H9 (cell line): ENCODE results near the gene APLN. TPM values are rescaled to one million over a fixed set of nuclear protein-coding genes. Genes with fewer than 3 reads are reported as not detected.

ENCODE experiments used
- DNase-seq: peaks from one replicate; pipeline ENCODE4 v3.0.0-alpha.2; 2017
- H2AFZ ChIP-seq: one replicate; pipeline ENCODE4 v1.6.1; 2013; ENCODE audit warnings: mild to moderate bottlenecking, low read length, control low read depth, moderate library complexity
- H2AK5ac ChIP-seq: 2 replicates; pipeline ENCODE4 v1.6.1; 2013; ENCODE audit warnings: low read length, control low read depth, mixed read lengths; ENCODE audit not compliant: insufficient read length
- H2BK120ac ChIP-seq: one replicate; pipeline ENCODE4 v1.6.1; 2013; ENCODE audit warnings: low read depth, mild to moderate bottlenecking, low read length, control low read depth, inconsistent platforms; ENCODE audit not compliant: poor library complexity, severe bottlenecking
- H2BK12ac ChIP-seq: 2 replicates; pipeline ENCODE4 v1.6.1; 2013; ENCODE audit warnings: low read length, control low read depth, mixed read lengths, low read depth; ENCODE audit not compliant: insufficient read length
- H2BK15ac ChIP-seq: 2 replicates; pipeline ENCODE4 v1.6.1; 2013; ENCODE audit warnings: low read depth, low read length, control low read depth
- H2BK20ac ChIP-seq: one replicate; pipeline ENCODE4 v1.6.1; 2013; ENCODE audit warnings: low read depth, mild to moderate bottlenecking, low read length, control low read depth, inconsistent platforms; ENCODE audit not compliant: poor library complexity, severe bottlenecking
- H2BK5ac ChIP-seq: 2 replicates; pipeline ENCODE4 v1.6.1; 2013; ENCODE audit warnings: low read length, control low read depth, mixed read lengths; ENCODE audit not compliant: insufficient read length
- H3K14ac ChIP-seq: 2 replicates; pipeline ENCODE4 v1.6.1; 2013; ENCODE audit warnings: low read length, control low read depth; ENCODE audit not compliant: insufficient read depth
- H3K18ac ChIP-seq: 2 replicates; pipeline ENCODE4 v1.6.1; 2013; ENCODE audit warnings: low read depth, mild to moderate bottlenecking, mixed read lengths, low read length, control low read depth; ENCODE audit not compliant: insufficient read length
- H3K23ac ChIP-seq: 2 replicates; pipeline ENCODE4 v1.6.1; 2013; ENCODE audit warnings: low read length, control low read depth, mixed read lengths, low read depth; ENCODE audit not compliant: insufficient read length
- H3K23me2 ChIP-seq: 2 replicates; pipeline ENCODE4 v1.6.1; 2013; ENCODE audit warnings: low read depth, mild to moderate bottlenecking, mixed read lengths, low read length, control low read depth; ENCODE audit not compliant: insufficient read length, poor library complexity, severe bottlenecking
- H3K27ac ChIP-seq: 2 replicates; pipeline ENCODE4 v1.5.1; 2013; ENCODE audit warnings: low read length, control low read depth, mixed read lengths, low read depth; ENCODE audit not compliant: insufficient read length
- H3K27me3 ChIP-seq: 2 replicates; pipeline ENCODE4 v1.6.1; 2013; ENCODE audit warnings: low read length, control low read depth, inconsistent platforms; ENCODE audit not compliant: insufficient read depth
- H3K4ac ChIP-seq: 2 replicates; pipeline ENCODE4 v1.6.1; 2013; ENCODE audit warnings: low read depth, mild to moderate bottlenecking, control low read depth, inconsistent platforms, low read length, moderate library complexity
- H3K4me1 ChIP-seq: 2 replicates; pipeline ENCODE4 v1.6.1; 2013; ENCODE audit warnings: low read length, control low read depth, inconsistent platforms; ENCODE audit not compliant: insufficient read depth
- H3K4me2 ChIP-seq: 2 replicates; pipeline ENCODE4 v1.6.1; 2013; ENCODE audit warnings: low read length, control low read depth, mixed read lengths; ENCODE audit not compliant: insufficient read length, insufficient read depth
- H3K56ac ChIP-seq: 2 replicates; pipeline ENCODE4 v1.6.1; 2013; ENCODE audit warnings: low read depth, mild to moderate bottlenecking, mixed read lengths, low read length, control low read depth; ENCODE audit not compliant: insufficient read length
- H3K79me1 ChIP-seq: 2 replicates; pipeline ENCODE4 v1.6.1; 2013; ENCODE audit warnings: low read depth, mild to moderate bottlenecking, moderate library complexity, low read length, control low read depth, inconsistent platforms; ENCODE audit not compliant: insufficient read depth, poor library complexity, severe bottlenecking
- H3K79me2 ChIP-seq: 2 replicates; pipeline ENCODE4 v1.6.1; 2013; ENCODE audit warnings: low read length, control low read depth, inconsistent platforms; ENCODE audit not compliant: insufficient read depth
- H3K9ac ChIP-seq: 2 replicates; pipeline ENCODE4 v1.6.1; 2013; ENCODE audit warnings: low read length, control low read depth, mixed read lengths; ENCODE audit not compliant: insufficient read length; ENCODE audit errors: extremely low read depth
- H3K9me3 ChIP-seq: one replicate; pipeline ENCODE4 v1.6.1; 2013; ENCODE audit warnings: low read depth, low read length, inconsistent platforms; ENCODE audit not compliant: control insufficient read depth
- H3T11ph ChIP-seq: one replicate; pipeline ENCODE4 v1.6.1; 2013; ENCODE audit warnings: mild to moderate bottlenecking, low read length, control low read depth, inconsistent platforms
- H4K20me1 ChIP-seq: one replicate; pipeline ENCODE4 v1.6.1; 2013; ENCODE audit not compliant: control insufficient read depth, insufficient read length, insufficient read depth
- H4K5ac ChIP-seq: 2 replicates; pipeline ENCODE4 v1.6.1; 2013; ENCODE audit warnings: low read depth, mild to moderate bottlenecking, mixed read lengths, low read length, control low read depth; ENCODE audit not compliant: insufficient read length
- H4K8ac ChIP-seq: replicated peaks from 2 replicates; pipeline ENCODE4 v1.6.1; 2013; ENCODE audit warnings: low read length, control low read depth, mixed read lengths, low read depth; ENCODE audit not compliant: insufficient read length
- H4K91ac ChIP-seq: 2 replicates; pipeline ENCODE4 v1.6.1; 2013; ENCODE audit warnings: low read depth, mild to moderate bottlenecking, moderate library complexity, mixed read lengths, low read length, control low read depth; ENCODE audit not compliant: insufficient read length
- H3K27ac Mint-ChIP-seq, 3 experiments: 2 replicates in 2 of 3; 3 replicates in 1 of 3; pipeline ENCODE4 v1.8.0; 2020 to 2021; ENCODE audit warnings: mixed read lengths in 3 of 3, mild to moderate bottlenecking in 1 of 3, moderate library complexity in 1 of 3
- H3K27me3 Mint-ChIP-seq: 2 replicates; pipeline ENCODE4 v1.8.0; 2021; ENCODE audit warnings: low read depth, mild to moderate bottlenecking, moderate library complexity, mixed read lengths
- H3K36me3 Mint-ChIP-seq, 3 experiments: 2 replicates in 2 of 3; 3 replicates in 1 of 3; pipeline ENCODE4 v1.8.0; 2020 to 2021; ENCODE audit warnings: low read depth in 3 of 3, mixed read lengths in 3 of 3; ENCODE audit not compliant: insufficient read depth in 1 of 3
- H3K4me1 Mint-ChIP-seq, 2 experiments: 2 replicates each; pipeline ENCODE4 v1.8.0; 2020; ENCODE audit warnings: mixed read lengths in 2 of 2
- H3K4me3 Mint-ChIP-seq, 2 experiments: 2 replicates in 1 of 2; 3 replicates in 1 of 2; pipeline ENCODE4 v1.8.0; 2020 to 2021; ENCODE audit warnings: mild to moderate bottlenecking in 2 of 2, mixed read lengths in 2 of 2, moderate library complexity in 1 of 2
- H3K9me3 Mint-ChIP-seq, 2 experiments: 2 replicates in 1 of 2; 3 replicates in 1 of 2; pipeline ENCODE4 v1.8.0; 2020; ENCODE audit warnings: mild to moderate bottlenecking in 2 of 2, mixed read lengths in 2 of 2, moderate library complexity in 1 of 2
- CTCF ChIP-seq: fragments of 200-600 bp; sonication (generic); conservative IDR thresholded peaks from 3 replicates; pipeline ENCODE4 v1.8.0; 2021; ENCODE audit warnings: antibody characterized with exemption, mild to moderate bottlenecking
- WGBS: extraction: QIAGEN DNeasy Blood & Tissue Kit; methylation state at CpG from one replicate; pipeline ENCODE4 v1.1.7; 2013; ENCODE audit warnings: missing lambda C conversion rate, low lambda C conversion rate, mixed read lengths; ENCODE audit not compliant: insufficient read length; ENCODE audit errors: extremely low coverage; 5-methylcytosine and 5-hydroxymethylcytosine counted together
- total RNA-seq: library from RNA; stranded (reverse); gene quantifications from 2 replicates; pipeline ENCODE4 v1.2.1, GENCODE V29; 2021

APLN gene
- total RNA-seq, 1 experiment from 2014 or later: 0.24 TPM

- Histone ChIP-seq H2BK5ac (no peak overlapping the region), H2BK12ac (no peak overlapping the region), H3K4me2 (no peak overlapping the region), H2AK5ac (no peak overlapping the region), H3K27me3 (peaks cover 4% of the 10 kb centered on the region; the same call in 1 of the 2 replicates), H2BK120ac (no peak overlapping the region), H3K79me1 (no peaks in the 10 kb centered on the region), H4K5ac (no peak overlapping the region), H3K56ac (no peak overlapping the region), H3K4me1 (0 out of 2 replicates have a peak, but pooled peaks cover 3% of the 10 kb centered on the region), H2BK15ac (no peak overlapping the region), H3K23ac (no peak overlapping the region), H3K9ac (no peak overlapping the region), H3K4ac (no peak overlapping the region), H3K79me2 (no peaks in the 10 kb centered on the region), H3K14ac (no peak overlapping the region), H2BK20ac (no peak overlapping the region), H3K27ac (no peak overlapping the region), H3K18ac (no peak overlapping the region), H3K9me3 (peaks cover 5% of the 10 kb centered on the region), H3T11ph (no peak overlapping the region), H2AFZ (no peak overlapping the region), H4K91ac (no peak overlapping the region), H4K8ac (no peak overlapping the region), H4K20me1 (no peaks in the 10 kb centered on the region), H3K23me2 (peaks cover 8% of the 10 kb centered on the region)
- H3K27ac Mint-ChIP-seq: no peak overlapping the region
- TF ChIP-seq CTCF: no peak
- H3K4me3 Mint-ChIP-seq: no peak overlapping the region
- peaks cover 15 to 40% of the 10 kb centered on the region in 2 experiments for H3K9me3 Mint-ChIP-seq
- WGBS: no CpG with 5 or more reads among the region's 2 CpGs
- peaks cover 59% of the 10 kb centered on the region for H3K27me3 Mint-ChIP-seq
- peaks cover 0 to 4% (median 3%) of the 10 kb centered on the region in 3 experiments; a peak in 3 of 7 replicates for H3K36me3 Mint-ChIP-seq
- peaks cover 12 to 13% of the 10 kb centered on the region in 2 experiments for H3K4me1 Mint-ChIP-seq
- DNase-seq: no peak
These were observed 4.4 kb upstream of the APLN start for GRCh38 chrX:129659141-129659540.
